Measurements from ENCODE around the gene ZNF20.
A peak's percentile ranks its signal among the peaks of the same experiment; 100 is the strongest.

Gene ZNF20

GRCh38 chr19:12139885-12140544 lies at the start of gene ZNF20:
ZNF20 (minus strand) TSS chr19:12140350; CDS start chr19:12140182, 168 bp downstream.
- DNase-seq = peak; percentile 97

- DNase-seq = no peak
Measured at GRCh38 chr19:12187625-12188024, 47.5 kb upstream of the ZNF20 start.

- no peak for DNase-seq
Measured at GRCh38 chr19:12180377-12180776, 40.2 kb upstream of the ZNF20 start.

GRCh38 chr19:12166626-12167025 lies 26.5 kb upstream of the ZNF20 start:
- DNase-seq = no peak

- DNase-seq = no peak
Measured at GRCh38 chr19:12163826-12164225, 23.7 kb upstream of the ZNF20 start.

GRCh38 chr19:12162882-12163806 lies 23.0 kb upstream of the ZNF20 start, which contains the start of gene ZNF136:
ZNF136 (plus strand) TSS chr19:12163096; CDS start chr19:12163204, 108 bp downstream.
- DNase-seq = peak; percentile 93

- no peak for DNase-seq
Measured at GRCh38 chr19:12162513-12162881, 22.3 kb upstream of the ZNF20 start.

- no peak for DNase-seq
Measured at GRCh38 chr19:12159773-12160414, 19.7 kb upstream of the ZNF20 start.

- DNase-seq = peak; percentile 88
Measured at GRCh38 chr19:12156223-12157058, 16.3 kb upstream of the ZNF20 start, which contains the start of gene ZNF625. ZNF625 (minus strand) TSS chr19:12156734; CDS start chr19:12156558, 176 bp downstream.

- no peak for DNase-seq
Measured at GRCh38 chr19:12155324-12155860, 15.2 kb upstream of the ZNF20 start.

- DNase-seq = no peak
Measured at GRCh38 chr19:12145348-12145747, 5.2 kb upstream of the ZNF20 start.

- no peak for DNase-seq
Measured at GRCh38 chr19:12141405-12141736, 1.2 kb upstream of the ZNF20 start.

GRCh38 chr19:12140545-12141404 lies 625 bp upstream of the ZNF20 start:
- DNase-seq = peak; percentile 90

- no peak for DNase-seq
Measured at GRCh38 chr19:12139269-12139668, 881 bp downstream of the ZNF20 start.

GRCh38 chr19:12137221-12137940 lies 2.8 kb downstream of the ZNF20 start:
- no peak for DNase-seq

- DNase-seq = no peak
Measured at GRCh38 chr19:12133069-12133468, 7.1 kb downstream of the ZNF20 start.

- DNase-seq = peak; percentile 1
Measured at GRCh38 chr19:12126707-12127106, 13.4 kb downstream of the ZNF20 start.

- no peak for DNase-seq
Measured at GRCh38 chr19:12117201-12117970, 22.8 kb downstream of the ZNF20 start.

GRCh38 chr19:12113121-12113520 lies 27.0 kb downstream of the ZNF20 start:
- no peak for DNase-seq

- DNase-seq = no peak
Measured at GRCh38 chr19:12112701-12113100, 27.4 kb downstream of the ZNF20 start.

All from midbrain (tissue), 1 donor.